Eye (tissue), 1 donor: ENCODE data around the gene CIAO3.
"Not testable (repeated sequence)": the region's sequence is repeated elsewhere in the genome, so short reads cannot be mapped to it uniquely, and the experiment has no call there.

Source experiments
- DNase-seq: peaks from one replicate; pipeline ENCODE4 v3.0.0-alpha.2; 2015

The CIAO3 gene

DNA sequence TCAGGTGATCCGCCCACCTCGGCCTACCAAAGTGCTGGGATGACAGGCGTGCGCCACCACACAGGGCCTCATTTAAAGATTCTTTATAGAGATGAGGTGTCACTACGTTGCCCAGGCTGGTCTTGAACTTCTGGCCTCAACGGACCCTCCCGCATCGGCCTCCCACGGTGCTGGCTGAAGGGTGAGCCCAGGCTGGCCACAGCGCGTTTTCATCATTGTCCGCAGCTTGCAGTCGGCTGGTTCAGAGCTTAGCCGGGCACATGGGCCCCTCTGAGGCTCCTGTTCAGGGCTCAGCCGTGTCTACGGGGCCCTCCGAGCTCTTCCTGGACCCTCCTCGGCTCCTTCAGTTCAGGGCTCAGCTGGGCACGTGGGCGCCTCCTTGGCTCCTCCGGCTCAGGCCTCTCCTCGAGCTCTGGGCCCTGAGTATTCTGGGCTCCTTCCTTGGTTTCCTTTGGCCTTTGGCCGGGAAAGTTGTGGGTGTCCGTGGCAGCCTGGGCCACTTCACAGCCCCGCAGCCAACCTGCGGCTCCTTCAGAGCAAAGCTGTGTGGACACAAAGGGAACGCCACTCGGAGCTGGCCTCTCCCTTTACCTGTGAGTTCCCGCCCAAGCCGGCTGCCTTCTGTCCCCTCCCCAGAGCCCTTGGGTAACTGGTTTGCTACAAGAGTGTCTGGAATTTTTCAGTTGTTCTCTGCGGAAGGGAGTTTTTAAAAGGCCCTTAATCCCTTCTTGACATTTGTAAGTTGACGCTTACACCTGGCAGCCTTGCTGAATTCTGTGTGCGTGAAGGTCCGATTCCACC lies 18.5 kb upstream of the CIAO3 start:
- DNase-seq, result no peak

DNA sequence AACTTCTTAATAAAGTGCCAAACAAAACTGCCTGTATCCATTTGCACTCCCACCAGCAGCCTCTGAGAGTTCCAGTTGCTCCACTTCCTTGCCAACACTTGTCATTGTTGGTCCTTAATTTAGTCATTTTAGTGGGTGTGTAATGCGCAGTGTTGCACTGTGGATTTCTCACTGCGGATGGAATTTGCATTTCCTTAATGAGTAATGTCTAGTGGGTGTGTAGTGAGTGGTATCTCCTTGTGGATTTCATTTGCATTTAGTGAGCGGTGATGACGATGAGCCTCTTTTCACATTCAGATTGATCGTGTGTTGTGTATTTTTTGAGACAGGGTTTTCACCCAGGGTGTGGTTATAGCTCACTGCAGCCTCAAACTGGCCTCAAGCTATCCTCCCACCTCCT lies 15.6 kb upstream of the CIAO3 start:
- no peak for DNase-seq

DNA sequence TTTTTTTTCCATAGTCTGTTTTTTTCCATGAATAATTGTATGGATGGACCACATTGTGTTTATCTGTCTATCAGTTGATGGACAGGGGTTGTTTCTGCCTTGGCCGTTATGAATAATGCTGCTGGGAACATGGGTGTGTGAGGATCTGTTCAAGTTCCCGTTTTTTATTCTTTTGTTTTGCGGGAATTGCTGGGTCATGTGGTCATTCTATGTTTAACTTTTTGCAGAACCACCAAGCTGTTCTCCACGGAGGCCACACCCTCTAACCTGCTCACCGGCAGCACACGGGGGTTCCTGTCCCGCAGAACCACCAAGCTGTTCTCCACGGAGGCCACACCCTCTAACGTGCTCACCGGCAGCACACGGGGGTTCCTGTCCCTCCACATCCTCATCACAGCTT lies 13.9 kb upstream of the CIAO3 start:
- no peak for DNase-seq

DNA sequence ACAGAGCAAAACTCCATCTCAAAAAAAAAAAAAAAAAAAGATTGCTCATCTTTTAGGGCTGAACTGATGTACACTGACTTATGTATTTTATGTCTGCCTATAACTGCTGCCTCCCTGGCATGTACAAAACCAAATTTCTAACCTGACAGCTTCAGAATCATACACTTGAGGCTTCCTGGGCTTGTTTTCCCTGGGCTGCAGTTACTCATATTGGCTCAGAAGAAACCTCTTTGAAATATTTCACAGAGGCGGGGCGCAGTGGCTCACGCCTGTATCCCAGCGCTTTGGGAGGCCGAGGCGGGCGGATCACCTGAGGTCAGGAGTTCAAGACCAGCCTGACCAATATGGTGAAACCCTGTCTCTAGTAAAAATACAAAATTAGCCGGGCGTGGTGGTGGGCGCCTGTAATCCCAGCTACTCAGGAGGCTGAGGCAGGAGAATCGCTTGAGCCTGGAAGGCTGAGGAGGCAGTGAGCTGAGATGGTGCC lies 13.4 kb upstream of the CIAO3 start:
- not testable (repeated sequence) for DNase-seq

DNA sequence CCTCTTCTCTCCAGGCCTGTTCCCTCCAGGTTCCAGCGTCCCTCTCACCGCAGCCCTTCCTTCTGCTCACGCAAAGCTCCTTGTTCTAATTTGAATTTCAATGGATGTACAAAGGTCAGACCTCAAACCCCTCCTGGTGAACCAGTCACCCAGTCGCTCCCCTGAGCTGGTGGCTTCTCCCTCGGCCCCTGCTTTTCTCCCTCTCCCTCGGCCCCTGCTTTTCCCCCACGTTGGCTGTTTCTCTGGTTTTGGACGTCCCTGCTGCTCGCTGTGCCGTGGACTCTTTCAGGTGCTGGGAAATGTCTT lies 11.2 kb upstream of the CIAO3 start:
- DNase-seq, result no peak

DNA sequence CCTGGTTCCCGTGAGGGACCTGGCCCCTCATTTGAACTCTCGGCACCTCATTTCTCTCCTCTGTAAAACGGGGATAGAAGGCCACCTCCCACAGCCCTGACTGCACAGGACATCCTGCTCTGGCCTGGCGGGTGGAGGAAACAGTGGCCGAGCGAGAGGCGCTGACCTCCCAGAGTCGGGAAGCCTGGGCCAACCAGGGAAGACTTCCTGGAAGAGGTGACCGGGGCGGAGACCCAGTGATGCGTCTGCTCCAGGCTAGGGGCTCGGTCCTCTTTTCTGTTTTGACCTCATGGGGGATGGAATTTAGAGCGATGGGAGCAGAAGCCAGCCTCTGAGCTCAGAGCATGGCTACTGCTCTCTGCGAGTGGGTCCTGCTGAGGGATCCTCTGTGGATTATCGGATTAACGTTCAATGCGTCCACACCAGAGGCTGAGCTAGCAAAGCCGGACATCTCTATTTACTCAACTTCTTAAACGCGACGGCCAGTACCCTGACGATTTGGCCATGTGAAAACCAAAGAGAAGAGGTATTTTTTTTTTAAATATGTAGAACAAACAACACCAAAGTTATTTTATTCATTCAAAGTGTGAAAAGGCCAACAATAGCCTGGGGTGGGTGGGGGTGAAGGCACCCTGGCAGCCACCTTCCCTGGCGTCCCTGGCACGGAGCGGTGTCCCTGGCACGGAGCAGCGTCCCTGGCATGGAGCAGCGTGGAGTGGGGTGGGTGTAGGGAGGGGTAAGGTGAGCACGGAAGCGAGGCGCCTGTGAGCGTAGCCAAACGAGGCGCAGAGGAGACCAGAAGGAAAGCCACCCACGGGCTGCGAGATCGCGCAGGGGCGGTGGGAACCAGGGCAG lies 10.6 kb upstream of the CIAO3 start:
- DNase-seq, result no peak

DNA sequence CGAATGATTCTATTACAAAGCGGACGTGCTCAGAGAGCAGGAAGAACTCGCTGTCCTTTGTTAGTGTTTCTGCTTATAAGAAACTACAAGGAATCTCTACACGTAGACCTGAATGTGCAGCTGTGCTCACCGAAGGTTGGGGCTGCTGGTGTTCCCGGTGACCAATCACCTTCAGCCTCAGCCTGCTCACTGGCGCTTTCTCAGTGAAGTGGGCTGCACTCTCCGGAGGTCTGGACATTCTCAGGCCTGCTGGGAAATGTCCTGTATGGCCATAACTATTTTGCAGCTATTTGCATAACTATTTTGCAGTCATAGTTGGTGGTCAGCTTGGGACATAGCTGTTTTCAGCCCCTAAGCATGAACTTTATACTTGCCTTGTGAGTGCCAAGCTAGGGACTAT lies 9.7 kb upstream of the CIAO3 start:
- no peak for DNase-seq

DNA sequence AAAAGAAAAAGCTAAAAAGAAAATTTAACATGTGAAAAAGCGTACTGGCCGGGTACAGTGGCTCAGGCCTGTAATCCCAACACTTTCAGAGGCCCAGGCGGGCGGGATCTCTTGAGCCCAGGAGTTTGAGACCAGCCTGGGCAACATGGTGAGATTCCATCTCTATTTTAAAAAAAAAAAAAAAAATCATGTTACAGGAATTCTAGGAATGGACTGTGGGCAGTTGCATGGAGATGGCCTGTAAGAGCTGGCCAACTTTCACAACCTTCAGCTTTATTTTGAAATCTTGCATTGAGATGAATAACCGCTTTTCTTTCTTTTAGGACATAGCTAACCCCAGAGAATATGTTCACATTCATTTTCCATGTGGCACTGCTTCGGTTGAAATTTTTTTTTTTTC lies 8.2 kb upstream of the CIAO3 start:
- DNase-seq, result no peak

DNA sequence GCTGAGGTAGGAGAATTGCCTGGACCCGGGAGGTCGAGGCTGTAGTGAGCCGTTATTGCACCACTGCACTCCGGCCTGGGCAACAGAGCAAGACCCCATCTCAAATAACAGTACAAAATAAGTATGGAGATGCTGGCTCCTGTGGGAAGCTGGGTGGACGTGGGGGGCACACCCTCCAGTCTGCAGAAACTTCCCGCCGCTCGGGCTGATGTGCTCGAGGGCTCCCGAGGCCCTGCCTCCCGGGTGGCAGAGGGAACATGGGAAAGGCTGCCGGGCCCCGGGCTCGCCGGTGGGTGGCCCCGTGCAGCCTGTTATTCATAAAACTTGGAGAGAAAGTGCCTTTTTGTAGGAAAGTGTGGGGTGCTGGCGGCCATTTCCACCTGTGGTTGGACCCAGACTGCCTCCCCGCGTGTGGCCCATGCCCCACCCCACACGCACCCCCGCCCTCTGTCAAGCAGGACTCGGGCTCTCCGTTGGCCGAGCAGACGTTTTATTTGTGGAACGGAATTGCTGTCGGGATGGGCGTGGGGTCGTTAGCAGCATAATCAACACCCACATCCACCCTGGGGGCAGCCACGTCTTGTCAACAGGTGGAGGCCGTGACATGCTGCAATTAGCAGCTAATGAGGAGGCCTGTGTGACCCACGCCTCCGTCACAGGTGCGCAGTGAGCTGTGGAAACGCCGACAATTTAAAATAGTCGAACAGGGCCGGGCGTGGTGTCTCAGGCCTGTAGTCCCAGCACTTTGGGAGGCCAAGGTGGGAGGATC lies 7.4 kb upstream of the CIAO3 start:
- no peak for DNase-seq

DNA sequence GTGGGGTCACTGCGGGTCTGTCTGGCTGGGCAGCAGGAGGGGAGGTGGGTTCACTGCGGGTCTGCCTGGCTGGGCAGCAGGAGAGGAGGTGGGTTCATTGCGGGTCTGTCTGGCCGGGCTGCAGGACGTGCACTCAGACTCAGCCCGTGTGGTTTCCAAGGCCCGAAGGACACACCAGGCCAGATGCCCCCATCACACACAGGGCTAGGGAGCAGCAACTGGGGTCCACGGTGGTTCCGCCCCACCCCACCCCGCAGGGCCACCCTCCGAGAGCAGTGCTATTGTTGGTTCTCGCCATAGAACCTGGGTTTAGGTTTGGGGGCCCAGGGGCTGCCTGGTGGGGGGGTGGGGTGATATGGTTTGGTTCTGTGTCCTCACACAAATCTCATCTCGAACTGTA lies 5.8 kb upstream of the CIAO3 start:
- no peak for DNase-seq

DNA sequence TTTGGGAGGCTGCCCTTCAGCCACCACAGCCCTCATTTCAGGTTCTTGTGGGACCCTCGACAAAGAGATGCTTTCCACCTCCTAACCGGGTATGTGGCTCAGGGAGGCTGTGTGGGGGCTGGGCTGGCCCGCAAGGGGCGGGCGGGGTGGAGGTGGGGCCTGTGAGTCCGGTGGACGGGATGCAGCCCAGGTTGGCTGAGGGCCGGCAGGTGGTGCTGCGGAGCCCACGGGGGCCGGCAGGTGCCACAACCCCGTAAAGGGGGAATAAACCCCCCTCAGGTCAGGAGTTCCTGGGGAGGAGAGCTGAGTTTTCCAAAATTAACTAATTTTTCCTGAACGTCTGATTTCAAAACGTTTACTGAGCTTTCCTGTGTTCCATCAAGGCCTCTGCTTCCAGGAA lies 4.9 kb upstream of the CIAO3 start:
- DNase-seq, result no peak

DNA sequence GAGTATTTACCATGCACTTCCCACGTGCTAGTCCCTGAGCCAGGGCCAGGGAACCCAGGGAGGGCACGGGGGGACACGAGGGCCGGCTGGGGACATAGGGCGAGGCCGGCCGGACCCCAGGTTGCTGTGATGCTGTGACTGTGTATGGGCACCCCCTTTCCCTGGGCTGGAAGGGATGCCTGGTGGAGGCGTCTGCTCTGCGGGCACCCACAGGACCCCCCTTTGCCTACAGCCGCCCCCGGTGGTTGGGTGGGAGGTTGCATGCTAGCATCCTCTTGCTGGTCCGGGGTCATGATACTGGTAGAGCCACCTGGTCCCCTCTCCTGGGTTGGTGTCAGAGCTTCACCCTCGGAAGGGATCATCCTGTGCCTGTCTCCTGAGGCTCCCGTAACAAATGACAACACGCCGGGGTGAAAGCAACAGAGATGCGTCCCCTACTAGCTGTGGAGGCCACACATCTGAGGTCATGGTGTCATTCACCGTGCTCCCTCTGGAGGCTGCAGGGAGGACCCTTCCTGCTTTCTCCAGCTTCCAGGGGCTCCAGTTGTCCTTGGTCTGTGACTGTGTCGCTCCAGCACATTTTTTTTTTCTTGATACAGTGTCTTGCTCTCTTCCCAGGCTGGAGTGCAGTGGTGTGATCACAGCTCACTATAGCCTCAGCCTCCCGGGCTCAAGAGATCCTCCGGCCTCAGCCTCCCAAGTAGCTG lies 3.1 kb upstream of the CIAO3 start:
- no peak for DNase-seq

DNA sequence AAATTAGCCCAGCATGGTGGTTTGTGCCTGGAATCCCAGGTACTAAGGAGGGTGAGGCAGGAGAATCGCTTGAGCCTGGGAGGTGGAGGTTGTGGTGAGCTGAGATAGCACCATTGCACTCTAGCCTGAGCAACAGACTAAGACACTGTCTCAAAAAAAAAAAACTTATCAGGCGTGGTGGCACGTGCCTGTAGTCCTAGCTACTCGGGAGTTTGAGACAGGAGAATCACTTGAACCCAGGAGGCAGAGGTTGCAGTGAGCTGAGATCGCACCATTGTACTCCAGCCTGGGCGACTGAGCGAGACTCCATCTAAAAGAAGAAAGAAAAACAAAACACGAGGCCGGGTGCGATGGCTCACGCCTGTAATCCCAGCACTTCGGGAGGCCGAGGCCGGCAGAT lies 2.1 kb upstream of the CIAO3 start:
- DNase-seq, result not testable (repeated sequence)

DNA sequence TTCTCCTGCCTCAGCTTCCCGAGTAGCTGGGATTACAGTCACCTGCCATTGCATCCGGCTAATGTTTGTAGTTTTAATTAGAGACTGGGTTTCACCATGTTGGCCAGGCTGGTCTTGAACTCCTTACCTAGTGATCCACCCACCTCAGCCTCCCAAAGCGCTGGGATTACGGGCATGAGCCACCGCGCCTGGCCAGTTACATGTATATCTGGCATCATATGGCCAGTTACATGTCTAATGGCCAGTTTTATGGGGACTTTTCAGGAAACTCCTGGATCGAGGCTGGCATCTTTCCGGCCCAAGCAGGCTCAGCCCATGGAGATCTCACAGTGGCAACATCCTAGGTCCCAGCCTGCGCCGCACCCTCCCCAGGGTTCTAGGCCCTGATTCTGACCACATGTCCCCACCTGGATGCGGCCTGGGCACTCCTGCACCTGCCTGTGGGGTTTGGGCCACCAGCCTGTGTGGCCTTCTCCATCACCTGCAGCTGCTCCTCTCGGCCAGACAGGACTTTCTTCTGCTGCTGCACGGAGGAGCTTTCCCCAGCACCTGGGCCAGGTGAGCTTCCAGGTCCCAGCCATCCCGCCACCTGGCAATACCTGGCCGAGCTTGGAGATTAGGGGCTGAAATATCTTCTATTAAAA lies 1.3 kb upstream of the CIAO3 start:
- DNase-seq, result no peak

DNA sequence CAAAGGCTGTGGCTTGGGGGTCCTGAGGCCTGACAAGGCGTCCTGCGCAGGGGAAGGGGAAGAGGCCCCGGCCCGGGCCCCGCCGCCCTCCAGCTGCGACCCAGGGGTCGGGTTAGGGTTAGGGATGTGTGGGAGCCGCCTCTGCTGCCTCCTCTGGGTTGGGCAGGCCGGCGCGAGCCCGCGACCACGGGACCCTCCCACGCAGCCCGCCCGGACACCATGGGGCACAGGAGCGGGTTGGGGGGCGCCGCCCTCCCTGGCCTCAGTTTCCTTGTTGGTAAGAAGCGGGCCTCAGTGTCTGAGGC lies 386 bp downstream of the CIAO3 start:
- no peak for DNase-seq

DNA sequence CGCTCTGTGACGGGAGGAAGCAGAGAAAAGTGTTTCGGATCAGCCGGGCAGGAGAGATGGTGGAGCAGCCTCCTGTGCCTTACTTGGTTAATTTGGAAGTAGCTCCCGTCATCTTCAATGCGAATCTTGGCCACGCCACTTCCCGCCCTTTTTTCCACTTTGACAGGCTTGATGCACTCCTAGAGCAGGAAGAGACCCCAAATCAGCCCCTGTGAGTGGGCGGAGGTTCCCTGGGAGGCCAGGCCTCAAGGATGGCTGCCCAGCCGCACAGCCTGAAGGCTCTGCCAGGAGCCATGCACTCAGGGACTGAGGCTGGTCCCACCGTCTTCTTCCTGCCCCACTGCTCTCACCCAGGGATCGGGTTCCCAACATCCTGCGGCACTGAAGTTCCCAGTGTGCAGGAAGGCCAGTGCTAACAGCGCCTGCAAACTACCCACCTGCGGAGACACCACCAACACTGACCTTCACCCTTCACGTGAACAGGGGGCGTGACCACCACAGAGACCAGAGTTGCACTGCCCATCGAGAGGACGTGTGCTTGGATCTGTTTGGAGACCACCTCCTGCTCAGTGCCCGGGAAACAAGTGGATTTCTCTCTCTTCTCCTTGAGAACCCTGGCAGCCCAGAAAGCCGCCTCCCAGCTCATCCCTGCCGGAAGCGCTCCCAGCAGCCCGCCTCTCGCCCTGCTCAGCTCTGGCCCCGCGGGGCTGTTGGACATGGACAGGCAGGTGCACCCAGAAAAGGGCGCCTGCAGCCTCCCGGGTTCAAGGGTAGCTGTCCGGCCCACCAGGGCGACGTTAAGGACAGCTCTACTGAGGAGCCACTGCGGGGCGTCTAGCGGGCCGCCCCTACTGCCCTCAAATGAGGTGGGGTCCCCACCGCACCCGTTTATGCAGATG lies 988 bp downstream of the CIAO3 start:
- DNase-seq, result no peak

DNA sequence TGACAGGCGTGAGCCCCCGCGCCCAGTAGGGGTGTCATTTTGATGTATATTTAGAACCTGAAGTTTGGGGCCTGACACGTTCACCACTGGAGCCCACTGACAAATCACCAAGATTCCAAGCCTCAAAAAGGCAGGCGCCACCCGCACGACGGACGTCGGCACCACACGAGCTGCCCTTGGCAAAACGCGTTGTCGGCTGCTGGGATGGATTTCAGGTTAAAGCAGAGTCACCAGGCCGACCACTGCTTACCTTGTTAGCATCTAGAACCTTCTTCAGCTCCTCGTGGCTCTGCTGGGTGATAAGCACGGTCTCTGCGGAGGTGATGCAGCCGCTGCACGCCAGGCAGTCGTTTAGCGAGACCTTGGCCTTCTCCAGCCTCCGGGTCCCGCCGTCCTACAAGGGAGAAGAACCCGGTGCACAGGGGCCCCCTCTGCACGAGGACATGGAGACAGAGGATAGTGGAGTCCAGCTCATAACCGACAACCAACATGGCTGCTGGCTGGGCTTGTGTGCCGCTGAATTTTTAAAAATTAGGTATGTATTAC lies 3.8 kb downstream of the CIAO3 start:
- DNase-seq, result no peak

DNA sequence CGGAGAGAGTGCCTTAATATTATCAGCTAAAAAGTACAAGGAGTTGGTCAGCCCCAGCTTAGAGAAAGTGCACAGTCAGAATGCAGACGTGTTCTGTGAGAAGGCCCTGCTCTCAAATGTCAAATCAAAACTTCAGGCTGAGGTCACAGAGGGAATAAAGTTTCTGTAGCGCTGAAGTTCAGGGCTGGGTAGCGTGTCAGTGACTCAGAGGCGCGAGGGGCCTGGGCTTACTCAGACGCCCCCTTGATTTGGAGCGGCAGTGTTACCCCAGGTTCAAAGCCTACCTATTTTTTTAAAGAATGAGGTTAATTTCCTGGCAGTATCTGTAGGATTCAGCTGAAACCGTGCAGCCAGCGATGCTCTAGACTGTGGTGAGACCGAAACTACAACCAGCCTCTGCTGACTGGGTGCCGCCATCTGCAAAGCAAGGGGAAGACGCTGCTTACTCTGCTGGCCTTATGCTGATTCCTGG lies 4.8 kb downstream of the CIAO3 start:
- DNase-seq, result no peak

DNA sequence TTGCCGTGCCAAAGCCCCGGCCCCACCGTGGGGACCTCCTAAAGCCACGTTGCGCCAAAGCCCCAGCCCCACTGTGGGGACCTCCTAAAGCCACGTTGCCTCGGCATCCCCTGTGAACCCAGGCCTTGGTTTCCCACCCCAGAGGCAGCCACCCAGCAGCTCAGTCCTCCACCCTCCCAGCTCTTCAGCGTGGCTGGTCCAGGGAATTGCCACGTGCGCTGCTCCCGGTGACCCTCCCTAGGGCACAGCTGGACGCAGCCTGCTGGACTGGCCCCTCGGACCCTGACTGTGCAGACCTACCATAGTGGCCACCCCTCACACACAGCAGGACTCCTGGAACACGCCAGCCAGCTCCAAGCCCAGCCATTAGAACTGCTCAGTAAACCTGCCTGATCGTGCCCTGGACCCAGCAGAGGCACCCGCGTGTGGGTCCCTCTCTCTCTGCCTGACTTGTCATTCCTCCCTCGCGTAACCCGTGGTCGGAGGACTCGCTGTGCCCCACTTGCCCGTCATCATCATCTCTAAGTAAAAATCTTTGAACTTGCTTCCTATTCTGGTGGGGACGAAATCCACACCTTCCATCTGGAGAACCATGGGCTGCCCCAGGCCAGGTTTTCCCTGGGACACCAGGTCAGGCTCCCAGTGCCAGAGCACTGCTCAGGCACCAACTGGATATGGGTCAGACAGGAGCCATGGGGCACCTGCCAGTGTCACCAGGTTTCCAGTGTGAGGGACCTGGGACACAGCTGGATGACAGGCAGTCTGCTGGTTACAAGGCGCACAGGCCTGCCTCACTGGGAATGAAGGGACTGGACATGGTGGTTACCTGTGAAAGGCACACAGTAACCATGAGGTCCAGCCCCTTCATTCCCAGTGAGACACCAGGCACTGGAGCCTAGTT lies 5.6 kb downstream of the CIAO3 start:
- no peak for DNase-seq
